Skin of body (tissue), 2 donors: ENCODE data around the gene ITM2A. TPM values are rescaled to one million over a fixed set of nuclear protein-coding genes. Genes with fewer than 3 reads are reported as not detected.

Source experiments
- DNase-seq: peaks from one replicate; lab custom pipeline; 2025; lab: John Stamatoyannopoulos, UW
- total RNA-seq: library from RNA; depleted of rRNA; stranded (reverse); fragments of >200 nt; gene quantifications from one replicate; pipeline ENCODE4 v1.2.3, GENCODE V29; 2014

The ITM2A gene
- total RNA-seq, result 138 TPM

GRCh38 chrX:79366873-79367749 lies at the start of gene ITM2A:
Gene ITM2A (minus strand): TSS chrX:79367334. CDS start chrX:79367215, 119 bp downstream.
- peak; percentile 42 for DNase-seq

GRCh38 chrX:79415056-79415455 lies 47.9 kb upstream of the ITM2A start:
- no peak for DNase-seq

GRCh38 chrX:79413963-79414362 lies 46.8 kb upstream of the ITM2A start:
- no peak for DNase-seq

- peak; percentile 3 for DNase-seq
Measured at GRCh38 chrX:79412972-79413371, 45.8 kb upstream of the ITM2A start.

GRCh38 chrX:79412166-79412565 lies 45.0 kb upstream of the ITM2A start:
- DNase-seq, result peak; percentile 73

- DNase-seq, result no peak
Measured at GRCh38 chrX:79409657-79410056, 42.5 kb upstream of the ITM2A start.

GRCh38 chrX:79408623-79409322 lies 41.6 kb upstream of the ITM2A start:
- DNase-seq, result no peak

- DNase-seq, result no peak
Measured at GRCh38 chrX:79400623-79401022, 33.5 kb upstream of the ITM2A start.

GRCh38 chrX:79375340-79375739 lies 8.2 kb upstream of the ITM2A start:
- DNase-seq, result no peak

- no peak for DNase-seq
Measured at GRCh38 chrX:79371640-79372039, 4.5 kb upstream of the ITM2A start.

GRCh38 chrX:79371101-79371500 lies 4.0 kb upstream of the ITM2A start:
- DNase-seq, result peak; percentile 31

- DNase-seq, result no peak
Measured at GRCh38 chrX:79369871-79370270, 2.7 kb upstream of the ITM2A start.

GRCh38 chrX:79368441-79368840 lies 1.3 kb upstream of the ITM2A start:
- no peak for DNase-seq

GRCh38 chrX:79367907-79368306 lies 773 bp upstream of the ITM2A start:
- DNase-seq, result no peak

- no peak for DNase-seq
Measured at GRCh38 chrX:79366556-79366872, 620 bp downstream of the ITM2A start.

GRCh38 chrX:79365591-79365990 lies 1.5 kb downstream of the ITM2A start:
- DNase-seq, result no peak

GRCh38 chrX:79364306-79364705 lies 2.8 kb downstream of the ITM2A start:
- DNase-seq, result peak; percentile 29

GRCh38 chrX:79361192-79361870 lies 5.8 kb downstream of the ITM2A start:
- no peak for DNase-seq

- DNase-seq, result no peak
Measured at GRCh38 chrX:79336869-79337815, 30.0 kb downstream of the ITM2A start.

- no peak for DNase-seq
Measured at GRCh38 chrX:79330022-79330421, 37.1 kb downstream of the ITM2A start.
